ENCODE data around the gene KRTAP12-1. TPM values are rescaled to one million over a fixed set of nuclear protein-coding genes. Genes with fewer than 3 reads are reported as not detected.

Gene KRTAP12-1, protein sequence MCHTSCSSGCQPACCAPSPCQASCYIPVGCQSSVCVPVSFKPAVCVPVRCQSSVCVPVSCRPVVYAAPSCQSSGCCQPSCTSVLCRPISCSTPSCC
- not detected for total RNA-seq

- TF ChIP-seq, protein P1, sequence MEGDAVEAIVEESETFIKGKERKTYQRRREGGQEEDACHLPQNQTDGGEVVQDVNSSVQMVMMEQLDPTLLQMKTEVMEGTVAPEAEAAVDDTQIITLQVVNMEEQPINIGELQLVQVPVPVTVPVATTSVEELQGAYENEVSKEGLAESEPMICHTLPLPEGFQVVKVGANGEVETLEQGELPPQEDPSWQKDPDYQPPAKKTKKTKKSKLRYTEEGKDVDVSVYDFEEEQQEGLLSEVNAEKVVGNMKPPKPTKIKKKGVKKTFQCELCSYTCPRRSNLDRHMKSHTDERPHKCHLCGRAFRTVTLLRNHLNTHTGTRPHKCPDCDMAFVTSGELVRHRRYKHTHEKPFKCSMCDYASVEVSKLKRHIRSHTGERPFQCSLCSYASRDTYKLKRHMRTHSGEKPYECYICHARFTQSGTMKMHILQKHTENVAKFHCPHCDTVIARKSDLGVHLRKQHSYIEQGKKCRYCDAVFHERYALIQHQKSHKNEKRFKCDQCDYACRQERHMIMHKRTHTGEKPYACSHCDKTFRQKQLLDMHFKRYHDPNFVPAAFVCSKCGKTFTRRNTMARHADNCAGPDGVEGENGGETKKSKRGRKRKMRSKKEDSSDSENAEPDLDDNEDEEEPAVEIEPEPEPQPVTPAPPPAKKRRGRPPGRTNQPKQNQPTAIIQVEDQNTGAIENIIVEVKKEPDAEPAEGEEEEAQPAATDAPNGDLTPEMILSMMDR (IDR thresholded peaks at IDR 0.05) = no peak
- no peak for TF ChIP-seq POLR2A (IDR thresholded peaks at IDR 0.05)
- Histone ChIP-seq H3K36me3 (replicated peaks in 1 of 2; ENCODE audit: insufficient read depth in 1 of 2, low read depth in 2 of 2) (no peaks in the 10 kb centered on the region), H3K4me3 (no peak within 1 kb of the TSS), H3K27ac (no peak within 1 kb of the TSS), H3K4me1 (no peaks in the 10 kb centered on the region), H3K9me3 (no peaks in the 10 kb centered on the region), H3K27me3 (no peaks in the 10 kb centered on the region)
- WGBS, 2 donors = 62 to 65% methylated on average over 6 to 23 of the region's 23 CpGs
- no peak for ATAC-seq
- intact Hi-C loops (cut with DNase I) = no loop called here
- no peak for DNase-seq
Measured at GRCh38 chr21:44681861-44682579, at the start of gene KRTAP12-1. TSS of gene KRTAP12-1 (minus strand) at chr21:44682163. CDS start at chr21:44682123, 40 bp downstream.

DNA sequence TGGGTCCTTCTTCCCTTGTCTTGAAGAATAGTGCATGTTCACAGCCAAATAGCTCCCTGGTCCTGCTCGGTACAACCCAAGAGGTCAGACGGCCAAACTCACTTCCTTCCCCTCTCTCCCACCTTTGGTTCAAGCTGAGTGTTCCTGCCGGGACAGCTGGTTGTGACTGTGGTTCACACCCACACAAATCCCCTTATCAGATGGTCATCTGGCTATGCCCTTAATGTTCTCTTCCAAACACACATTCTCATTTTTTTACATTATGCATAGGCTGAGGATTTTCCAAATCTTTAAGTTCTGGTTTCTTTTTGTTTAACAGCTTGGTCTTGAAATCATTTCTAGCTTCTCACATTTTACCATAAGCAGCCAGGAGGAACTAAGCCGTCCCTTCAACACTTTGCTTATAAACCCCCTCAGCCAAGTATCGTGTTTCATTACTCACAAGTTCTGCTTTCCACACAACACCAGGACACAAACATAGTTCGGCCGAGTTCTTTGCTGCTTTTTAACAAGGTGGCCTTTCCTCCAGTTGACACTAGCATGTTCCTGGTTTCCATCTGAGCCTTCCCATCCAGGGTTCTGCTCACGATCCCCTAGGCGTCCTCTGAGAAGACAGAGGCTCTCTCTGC, 49.1 kb upstream of the KRTAP12-1 start:
- ATAC-seq (no peak), DNase-seq (no peak)
- no peaks in the 10 kb centered on the region for H3K27me3 ChIP-seq
- H3K27ac ChIP-seq = no peak overlapping the region
- no peak for TF ChIP-seq POLR2A (IDR thresholded peaks at IDR 0.05)
- TF ChIP-seq, protein P1 (IDR thresholded peaks at IDR 0.05) = no peak
- no peaks in the 10 kb centered on the region for H3K36me3 ChIP-seq (replicated peaks in 1 of 2; ENCODE audit: insufficient read depth in 1 of 2, low read depth in 2 of 2)
- no peaks in the 10 kb centered on the region for H3K9me3 ChIP-seq
- no peaks in the 10 kb centered on the region for H3K4me1 ChIP-seq
- H3K4me3 ChIP-seq = no peak overlapping the region
- intact Hi-C loops (cut with DNase I) = no loop called here
- WGBS, 2 donors = 49 to 60% methylated on average over 9 of the region's 9 CpGs

- intact Hi-C loops (cut with DNase I) = no loop called here
- ATAC-seq (no peak), DNase-seq (no peak)
- H3K36me3 ChIP-seq (replicated peaks in 1 of 2; ENCODE audit: insufficient read depth in 1 of 2, low read depth in 2 of 2) = no peaks in the 10 kb centered on the region
- H3K4me3 ChIP-seq = no peak overlapping the region
- no peaks in the 10 kb centered on the region for H3K9me3 ChIP-seq
- H3K27ac ChIP-seq = no peak overlapping the region
- no peaks in the 10 kb centered on the region for H3K4me1 ChIP-seq
- TF ChIP-seq POLR2A (IDR thresholded peaks at IDR 0.05) = no peak
- TF ChIP-seq, protein P1 (IDR thresholded peaks at IDR 0.05) = no peak
- WGBS, 2 donors = 70 to 73% methylated on average over 7 of the region's 7 CpGs
- no peaks in the 10 kb centered on the region for H3K27me3 ChIP-seq
Measured at GRCh38 chr21:44730028-44730395, 48.0 kb upstream of the KRTAP12-1 start.

GRCh38 chr21:44729336-44730027, 47.5 kb upstream of the KRTAP12-1 start:
- H3K4me1 ChIP-seq = no peaks in the 10 kb centered on the region
- DNase-seq (no peak), ATAC-seq (no peak)
- H3K36me3 ChIP-seq (replicated peaks in 1 of 2; ENCODE audit: insufficient read depth in 1 of 2, low read depth in 2 of 2) = no peaks in the 10 kb centered on the region
- intact Hi-C loops (cut with DNase I) = no loop called here
- H3K27ac ChIP-seq = no peak overlapping the region
- H3K4me3 ChIP-seq = no peak overlapping the region
- WGBS, 2 donors = 83 to 88% methylated on average over 11 to 23 of the region's 23 CpGs
- H3K27me3 ChIP-seq = no peaks in the 10 kb centered on the region
- TF ChIP-seq, protein P1 (IDR thresholded peaks at IDR 0.05) = no peak
- TF ChIP-seq POLR2A (IDR thresholded peaks at IDR 0.05) = no peak
- no peaks in the 10 kb centered on the region for H3K9me3 ChIP-seq

Data from body of pancreas (tissue), 4 donors.